ENCODE measurements around the gene SAMD4B.
A peak's percentile ranks its signal among the peaks of the same experiment; 100 is the strongest.
"Not testable (repeated sequence)": the region's sequence is repeated elsewhere in the genome, so short reads cannot be mapped to it uniquely, and the experiment has no call there.

The SAMD4B gene

DNA sequence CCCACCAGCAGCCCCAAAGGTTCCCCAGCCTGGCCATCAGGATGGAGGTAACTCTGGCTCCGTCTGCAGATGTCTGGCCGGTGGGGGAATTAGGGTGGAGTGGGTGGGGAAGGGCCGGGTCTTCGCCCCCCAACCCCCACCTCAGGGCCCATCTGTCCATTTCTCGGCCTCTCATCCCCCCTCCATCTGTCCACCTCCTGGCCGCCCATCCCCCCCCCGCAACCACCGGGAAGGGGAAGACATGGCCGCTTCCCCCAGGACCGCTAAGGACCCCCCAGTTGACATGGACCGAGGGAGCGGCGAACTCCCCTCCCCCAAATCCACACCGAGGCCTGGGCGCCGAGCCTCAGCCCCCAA, 22.4 kb upstream of the SAMD4B start:
- ATAC-seq (ENCODE audit: low read depth) (no peak), DNase-seq (ENCODE audit: low spot score in 2 of 2) (no peak)
- Mint-ChIP-seq H3K27me3 (peaks cover 16% of the 10 kb centered on the region), H3K4me3 (peak overlapping the region; percentile 68), H3K27ac (no peak overlapping the region), H3K4me1 (peaks cover 20% of the 10 kb centered on the region), H3K9me3 (no peaks in the 10 kb centered on the region), H3K36me3 (peaks cover 11% of the 10 kb centered on the region)

DNA sequence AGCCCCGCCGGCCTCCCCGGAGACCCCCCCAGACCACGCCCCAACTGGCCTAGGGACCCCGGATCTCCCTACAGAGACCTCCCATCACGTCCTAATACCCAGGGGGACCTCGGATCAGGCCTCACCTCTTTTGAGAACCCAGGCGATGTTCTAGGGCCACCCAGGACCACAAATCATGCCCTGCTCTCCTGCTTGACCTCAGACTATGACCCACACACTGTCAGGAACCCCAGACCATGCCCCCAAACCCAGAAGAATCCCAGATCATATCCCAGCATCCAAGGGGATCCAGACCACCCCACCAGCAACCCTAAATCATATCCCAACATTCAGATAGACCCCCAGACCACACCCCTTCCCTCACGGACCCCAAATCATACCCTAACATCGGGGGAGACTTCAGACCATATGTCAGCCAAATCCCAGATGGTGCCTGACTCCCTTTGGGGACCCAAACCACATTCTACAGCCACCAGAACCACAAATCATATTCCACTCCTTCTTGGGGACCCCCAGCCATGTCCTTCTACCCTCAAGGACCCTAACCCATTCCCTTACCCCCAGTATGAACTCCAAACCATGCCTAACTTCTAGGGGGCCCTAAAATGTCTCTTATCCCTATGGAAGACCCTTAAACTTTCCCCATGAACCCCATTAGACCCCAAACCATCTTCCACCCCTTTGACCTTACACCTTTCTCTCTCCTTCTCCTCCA, 20.9 kb upstream of the SAMD4B start:
- peaks cover 20% of the 10 kb centered on the region for H3K4me1 Mint-ChIP-seq

DNA sequence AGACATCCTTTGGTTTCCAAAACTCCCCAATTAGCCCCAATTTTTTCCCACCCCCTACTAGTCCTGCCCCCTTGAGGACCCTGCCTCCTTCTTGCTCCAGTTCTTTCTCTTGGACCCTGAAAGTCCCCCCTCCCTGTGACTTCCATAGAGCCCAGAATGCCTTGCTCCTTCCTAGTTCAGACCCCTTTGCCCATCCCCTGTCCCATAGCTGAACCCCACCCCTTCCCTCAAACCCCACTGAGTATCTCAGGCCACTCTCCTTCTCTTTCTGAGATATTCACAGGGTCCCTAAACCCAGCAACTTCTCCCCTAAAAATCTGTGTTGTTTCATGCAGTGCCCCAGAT, 20.4 kb upstream of the SAMD4B start:
- Mint-ChIP-seq H3K4me1 (peaks cover 20% of the 10 kb centered on the region), H3K9me3 (no peaks in the 10 kb centered on the region), H3K4me3 (peak overlapping the region; percentile 88), H3K27me3 (peaks cover 16% of the 10 kb centered on the region), H3K27ac (no peak overlapping the region), H3K36me3 (peaks cover 8% of the 10 kb centered on the region)
- no peak for DNase-seq (ENCODE audit: low spot score in 2 of 2)
- no peak for ATAC-seq (ENCODE audit: low read depth)

More for the DNA sequence above, 20.9 kb upstream of the SAMD4B start:
- H3K4me3 Mint-ChIP-seq, result peak overlapping the region; percentile 88
- peak; percentile 31 for ATAC-seq (ENCODE audit: low read depth)
- H3K27me3 Mint-ChIP-seq, result peaks cover 16% of the 10 kb centered on the region
- peaks cover 8% of the 10 kb centered on the region for H3K36me3 Mint-ChIP-seq
- peak overlapping the region; percentile 7 for H3K27ac Mint-ChIP-seq
- no peak for DNase-seq (ENCODE audit: low spot score in 2 of 2)
- no peaks in the 10 kb centered on the region for H3K9me3 Mint-ChIP-seq

DNA sequence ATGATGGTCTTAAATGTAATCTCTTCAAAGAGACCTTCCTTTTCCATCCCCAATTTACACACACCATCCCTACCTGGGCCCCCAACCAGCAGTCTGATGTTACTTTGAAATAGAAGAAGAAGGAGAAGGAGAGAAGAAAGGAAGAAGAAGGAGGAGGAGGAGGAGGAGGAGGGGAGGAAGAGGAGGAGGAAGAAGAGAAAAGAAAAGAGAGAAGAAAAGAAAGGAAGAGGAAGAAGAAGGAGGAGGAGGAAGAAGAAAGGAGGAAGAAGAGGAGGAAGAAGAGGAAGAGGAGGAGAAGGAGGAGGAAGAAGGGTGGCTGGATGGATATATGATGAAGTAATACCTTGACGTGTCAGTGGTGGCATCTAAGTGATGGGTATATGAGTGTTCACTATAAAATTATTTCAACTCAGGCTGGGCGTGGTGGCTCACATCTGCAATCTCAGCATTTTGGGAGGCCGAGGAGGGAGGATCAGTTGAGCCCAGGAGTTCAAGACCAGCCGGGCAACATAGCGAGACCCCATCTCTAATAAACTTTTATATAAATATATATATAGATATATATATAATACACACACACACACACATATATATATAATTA, 17.9 kb upstream of the SAMD4B start:
- DNase-seq (ENCODE audit: low spot score in 2 of 2) (no peak), ATAC-seq (ENCODE audit: low read depth) (no peak)
- no peaks in the 10 kb centered on the region for H3K9me3 Mint-ChIP-seq
- H3K27me3 Mint-ChIP-seq, result peaks cover 13% of the 10 kb centered on the region
- no peak overlapping the region for H3K4me3 Mint-ChIP-seq
- H3K36me3 Mint-ChIP-seq, result peaks cover 15% of the 10 kb centered on the region
- peaks cover 26% of the 10 kb centered on the region for H3K4me1 Mint-ChIP-seq
- no peak overlapping the region for H3K27ac Mint-ChIP-seq

DNA sequence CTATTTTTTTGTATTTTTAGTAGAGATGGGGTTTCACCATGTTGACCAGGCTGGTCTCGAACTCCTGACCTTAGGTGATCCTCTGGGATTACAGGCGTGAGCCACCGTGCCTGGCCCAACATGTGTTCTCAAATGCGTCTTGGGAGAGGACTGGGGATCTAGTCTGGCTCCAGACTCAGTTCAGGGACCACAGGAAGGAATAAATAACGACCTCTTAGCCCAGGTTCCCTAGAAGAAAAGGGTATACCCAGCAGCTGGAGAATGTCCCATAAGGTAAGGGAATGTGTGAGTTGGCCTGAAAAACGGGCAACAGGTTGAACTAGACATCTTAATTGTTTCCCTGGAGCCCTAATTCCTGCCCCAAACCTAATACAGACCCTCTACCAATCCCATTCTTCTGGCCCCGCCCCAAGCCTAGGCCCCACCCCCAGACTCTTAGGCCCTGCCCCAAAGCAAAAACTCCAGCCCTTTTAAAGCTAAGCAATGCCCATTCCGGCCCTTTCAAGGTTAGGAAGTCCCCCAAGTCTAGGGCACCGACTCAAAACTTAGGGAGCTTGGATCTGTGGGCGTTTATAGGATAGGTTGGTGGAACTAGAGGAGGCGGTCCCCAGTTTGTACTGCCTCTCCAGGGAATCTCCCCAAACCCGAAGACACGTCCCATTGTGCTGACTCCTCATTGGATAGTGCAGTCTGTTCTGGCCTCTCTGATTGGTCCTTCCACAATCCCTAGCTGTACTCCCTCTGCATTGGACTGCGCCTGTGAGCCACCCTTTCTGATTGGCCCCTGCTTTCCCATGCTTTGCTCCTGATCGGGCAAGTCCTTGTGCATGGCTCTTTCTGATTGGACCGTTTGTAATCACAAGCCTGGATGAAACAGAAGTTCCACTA, 16.2 kb upstream of the SAMD4B start:
- ATAC-seq (ENCODE audit: low read depth) (no peak), DNase-seq (ENCODE audit: low spot score in 2 of 2) (no peak)
- Mint-ChIP-seq H3K36me3 (peaks cover 16% of the 10 kb centered on the region), H3K4me1 (peaks cover 25% of the 10 kb centered on the region), H3K27ac (no peak overlapping the region), H3K4me3 (no peak overlapping the region), H3K9me3 (no peaks in the 10 kb centered on the region), H3K27me3 (peaks cover 8% of the 10 kb centered on the region)

DNA sequence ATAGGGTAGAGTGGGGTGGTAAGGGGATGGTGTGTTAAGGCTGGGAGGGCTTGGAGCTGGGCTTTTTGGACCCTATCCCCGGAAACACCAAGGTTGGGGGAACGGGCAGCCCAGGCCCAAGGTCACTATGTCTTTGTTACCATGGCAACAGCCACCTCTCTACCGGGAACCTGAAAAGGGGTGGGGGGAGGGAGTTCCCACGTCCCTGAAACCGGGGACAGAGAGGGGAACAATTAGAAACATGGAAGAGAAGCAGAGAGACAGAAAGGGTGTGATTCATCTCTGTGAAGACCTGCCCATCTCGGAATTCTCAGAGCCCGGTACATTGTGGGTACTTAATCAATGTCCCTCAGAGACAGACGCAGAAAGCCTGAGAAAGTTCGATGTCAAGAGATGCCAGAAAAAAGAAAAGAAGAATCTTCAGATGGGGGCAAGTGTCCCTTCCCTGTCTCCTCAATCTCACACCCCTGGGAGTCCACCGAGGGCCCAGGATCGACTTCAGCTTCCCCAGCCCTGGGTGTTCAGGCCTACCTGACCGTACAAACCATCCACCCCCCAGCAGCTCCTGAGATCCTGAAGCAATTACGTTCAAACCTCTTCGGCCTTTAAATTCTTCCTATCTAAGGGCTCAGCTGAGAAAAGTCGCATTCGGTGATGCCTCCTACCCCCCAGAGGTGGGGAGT, 14.7 kb upstream of the SAMD4B start:
- no peaks in the 10 kb centered on the region for H3K9me3 Mint-ChIP-seq
- peaks cover 18% of the 10 kb centered on the region for H3K4me1 Mint-ChIP-seq
- ATAC-seq (ENCODE audit: low read depth) (no peak), DNase-seq (ENCODE audit: low spot score in 2 of 2) (no peak)
- no peaks in the 10 kb centered on the region for H3K27me3 Mint-ChIP-seq
- no peak overlapping the region for H3K4me3 Mint-ChIP-seq
- no peak overlapping the region for H3K27ac Mint-ChIP-seq
- H3K36me3 Mint-ChIP-seq, result peaks cover 16% of the 10 kb centered on the region

DNA sequence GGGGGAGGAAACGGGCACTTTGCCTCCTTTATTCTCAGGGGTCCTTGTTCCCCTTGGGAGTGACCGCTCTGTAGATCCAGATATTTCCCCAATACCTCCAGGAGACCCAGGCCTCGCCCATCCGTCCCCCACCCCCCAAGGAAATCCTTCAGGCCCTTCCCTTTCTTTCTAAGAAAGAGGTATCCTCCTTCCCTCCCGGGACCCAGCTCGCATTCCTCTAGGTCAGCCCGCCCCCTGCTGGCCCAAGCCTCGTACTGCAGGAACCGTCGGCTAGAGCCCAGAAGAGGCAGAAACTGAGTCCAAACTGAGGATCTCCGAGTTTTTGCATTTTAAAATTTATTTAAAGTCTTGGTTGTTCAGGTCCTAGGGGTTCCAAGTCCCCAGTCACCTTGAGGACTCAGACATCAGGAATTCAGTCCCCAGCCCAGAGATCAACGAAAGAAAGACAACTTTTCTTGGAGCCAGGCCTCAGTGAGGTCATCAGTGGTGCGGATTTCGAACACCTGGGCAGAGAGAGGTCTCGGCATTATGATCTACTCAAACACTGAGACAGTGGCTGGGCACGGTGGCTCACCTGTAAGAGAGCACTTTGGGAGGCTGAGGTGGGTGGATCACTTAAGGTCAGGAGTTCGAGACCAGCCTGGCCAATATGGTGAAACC, 14.0 kb upstream of the SAMD4B start:
- peak; percentile 78 to 86 for DNase-seq (ENCODE audit: low spot score in 2 of 2)
- Mint-ChIP-seq H3K27me3 (no peaks in the 10 kb centered on the region), H3K4me1 (peaks cover 19% of the 10 kb centered on the region), H3K27ac (no peak overlapping the region), H3K4me3 (no peak overlapping the region), H3K36me3 (peaks cover 19% of the 10 kb centered on the region), H3K9me3 (no peaks in the 10 kb centered on the region)
- ATAC-seq (ENCODE audit: low read depth), result peak; percentile 61

DNA sequence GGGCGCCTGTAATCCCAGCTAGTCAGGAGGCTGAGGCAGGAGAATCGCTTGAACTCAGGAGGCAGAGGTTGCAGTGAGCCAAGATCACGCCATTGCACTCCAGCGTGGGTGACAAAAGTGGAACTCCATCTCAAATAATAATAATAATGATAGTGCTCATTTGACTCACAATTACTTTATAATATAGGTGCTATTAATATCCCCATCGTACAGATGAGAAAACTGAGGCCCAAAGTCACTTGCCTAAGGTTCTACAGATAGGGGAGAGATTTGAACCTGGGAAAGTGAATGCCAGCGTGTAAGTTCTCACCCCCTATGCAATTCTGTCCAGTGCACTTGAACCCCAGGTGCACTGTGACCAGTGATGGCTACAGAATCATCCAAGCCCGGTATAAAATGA, 12.3 kb upstream of the SAMD4B start:
- no peak overlapping the region for H3K4me3 Mint-ChIP-seq
- H3K4me1 Mint-ChIP-seq, result peaks cover 19% of the 10 kb centered on the region
- H3K27me3 Mint-ChIP-seq, result no peaks in the 10 kb centered on the region
- DNase-seq (ENCODE audit: low spot score in 2 of 2) (no peak), ATAC-seq (ENCODE audit: low read depth) (no peak)
- H3K27ac Mint-ChIP-seq, result no peak overlapping the region
- no peaks in the 10 kb centered on the region for H3K9me3 Mint-ChIP-seq
- H3K36me3 Mint-ChIP-seq, result peaks cover 15% of the 10 kb centered on the region

DNA sequence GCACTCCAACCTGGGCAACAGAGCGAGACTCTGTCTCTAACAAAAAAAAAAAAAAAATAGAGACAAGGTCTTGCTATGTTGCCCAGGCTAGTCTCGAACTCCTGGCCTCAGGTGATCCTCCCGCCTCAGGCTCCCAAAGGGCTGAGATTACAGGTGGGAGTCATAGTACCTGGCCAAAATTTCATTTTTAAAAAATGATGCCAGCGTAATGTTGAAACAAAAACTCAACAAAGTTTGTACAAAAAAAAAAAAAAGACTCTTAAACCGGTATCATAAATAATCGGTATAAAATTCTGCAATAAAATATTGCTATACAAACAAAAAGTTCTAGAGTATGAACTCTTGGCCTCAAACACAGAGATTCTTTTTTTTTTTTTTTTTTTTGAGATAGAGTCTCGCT, 9.9 kb upstream of the SAMD4B start:
- H3K36me3 Mint-ChIP-seq, result peaks cover 15% of the 10 kb centered on the region
- H3K4me1 Mint-ChIP-seq, result peaks cover 32% of the 10 kb centered on the region
- DNase-seq (ENCODE audit: low spot score in 2 of 2), result no peak
- ATAC-seq (ENCODE audit: low read depth), result no peak
- H3K27ac Mint-ChIP-seq, result no peak overlapping the region
- no peaks in the 10 kb centered on the region for H3K27me3 Mint-ChIP-seq
- no peak overlapping the region for H3K4me3 Mint-ChIP-seq
- no peaks in the 10 kb centered on the region for H3K9me3 Mint-ChIP-seq

DNA sequence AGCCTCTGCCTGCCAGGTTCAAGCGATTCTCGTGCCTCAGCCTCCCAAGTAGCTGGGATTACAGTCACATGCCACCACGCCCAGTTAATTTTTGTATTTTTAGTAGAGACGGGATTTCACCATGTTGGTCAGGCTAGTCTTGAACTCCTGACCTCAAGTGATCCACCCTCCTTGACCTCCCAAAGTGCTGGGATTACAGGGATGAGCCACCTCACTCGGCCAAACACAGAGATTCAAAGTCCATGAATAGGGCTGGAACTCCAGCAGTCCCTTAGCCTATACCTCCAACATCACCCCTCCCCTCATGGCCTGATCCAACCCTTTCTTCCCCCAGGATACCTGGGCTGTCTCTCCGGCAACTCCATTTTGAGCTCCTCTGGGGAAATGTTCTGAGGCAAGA, 9.5 kb upstream of the SAMD4B start:
- H3K27me3 Mint-ChIP-seq; H3K9me3 Mint-ChIP-seq; DNase-seq (ENCODE audit: low spot score in 2 of 2); ATAC-seq (ENCODE audit: low read depth): not testable (repeated sequence)
- Mint-ChIP-seq H3K36me3 (peaks cover 15% of the 10 kb centered on the region), H3K27ac (peak overlapping the region; percentile 53), H3K4me3 (peak overlapping the region; percentile 1), H3K4me1 (peaks cover 36% of the 10 kb centered on the region)

DNA sequence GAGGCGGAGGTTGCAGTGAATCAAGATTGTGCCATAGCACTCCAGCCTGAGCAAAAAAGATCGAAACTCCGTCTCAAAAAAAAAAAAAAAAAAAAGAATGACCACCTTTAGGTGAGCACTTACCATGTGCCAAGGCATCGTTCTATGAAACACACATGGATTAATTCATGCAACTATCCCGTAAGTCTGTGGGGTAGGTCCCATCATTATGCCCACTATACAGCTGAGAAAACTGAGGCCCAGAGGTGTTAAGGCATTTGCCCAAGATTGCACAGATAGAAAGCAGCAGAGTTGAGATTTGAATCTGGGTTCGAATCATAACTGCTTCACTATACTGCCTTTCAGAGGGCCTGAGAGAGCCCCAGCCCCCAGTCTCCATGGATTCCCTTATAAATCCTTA, 8.7 kb upstream of the SAMD4B start:
- H3K36me3 Mint-ChIP-seq, result peaks cover 12% of the 10 kb centered on the region
- H3K4me1 Mint-ChIP-seq, result peaks cover 38% of the 10 kb centered on the region
- no peak overlapping the region for H3K27ac Mint-ChIP-seq
- no peaks in the 10 kb centered on the region for H3K27me3 Mint-ChIP-seq
- no peak overlapping the region for H3K4me3 Mint-ChIP-seq
- DNase-seq (ENCODE audit: low spot score in 2 of 2) (no peak), ATAC-seq (ENCODE audit: low read depth) (no peak)
- H3K9me3 Mint-ChIP-seq, result no peaks in the 10 kb centered on the region

DNA sequence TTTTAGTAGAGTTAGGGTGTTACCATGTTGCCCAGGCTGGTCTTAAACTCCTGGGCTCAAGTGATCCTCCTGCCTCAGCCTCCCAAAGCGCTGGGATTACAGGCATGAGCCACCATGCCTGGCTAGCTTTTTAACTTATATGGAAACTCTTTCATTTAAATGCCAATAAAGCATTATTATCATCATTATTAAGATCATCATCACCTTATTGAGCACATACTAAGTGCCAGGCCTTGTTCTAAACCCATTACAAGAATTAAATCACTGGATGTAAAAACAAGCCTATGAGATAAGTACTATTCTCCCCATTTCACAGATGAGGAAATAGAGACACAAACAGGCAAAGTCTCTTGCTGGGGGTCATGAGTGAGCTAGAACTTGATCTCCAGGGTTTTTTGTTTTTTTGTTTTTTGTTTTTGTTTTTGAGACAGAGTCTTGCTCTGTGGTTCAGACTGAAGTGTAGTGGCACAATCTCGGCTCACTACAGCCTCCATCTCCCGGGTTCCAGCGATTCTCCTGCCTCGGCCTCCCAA, 7.7 kb upstream of the SAMD4B start:
- H3K4me3 Mint-ChIP-seq, result peak overlapping the region; percentile 96
- ATAC-seq (ENCODE audit: low read depth), result no peak

DNA sequence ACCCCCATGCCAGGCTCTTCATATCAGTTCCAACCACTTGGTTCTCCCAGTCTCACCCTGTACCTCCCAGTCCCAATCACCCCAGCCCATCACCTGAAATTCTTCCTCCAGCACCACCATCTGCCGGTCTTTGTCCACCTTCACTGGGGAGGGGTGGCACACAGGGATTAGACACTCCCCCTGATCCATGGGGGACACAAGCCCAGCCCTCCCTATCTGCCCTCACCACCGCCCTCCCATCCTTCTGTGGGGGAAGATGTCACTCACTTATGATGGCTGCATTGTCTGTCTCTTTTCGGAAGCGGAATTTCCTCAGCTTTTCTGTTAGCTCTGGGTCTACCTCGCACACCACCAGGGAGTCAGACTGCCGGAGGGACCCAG, 7.1 kb upstream of the SAMD4B start:
- Mint-ChIP-seq H3K9me3 (no peaks in the 10 kb centered on the region), H3K4me1 (peaks cover 37% of the 10 kb centered on the region), H3K27me3 (no peaks in the 10 kb centered on the region), H3K36me3 (peaks cover 6% of the 10 kb centered on the region), H3K4me3 (peak overlapping the region; percentile 96), H3K27ac (peak overlapping the region; percentile 89)
- no peak for DNase-seq (ENCODE audit: low spot score in 2 of 2)
- peak; percentile 34 for ATAC-seq (ENCODE audit: low read depth)

More for the DNA sequence above, 7.7 kb upstream of the SAMD4B start:
- Mint-ChIP-seq H3K27ac (no peak overlapping the region), H3K36me3 (peaks cover 6% of the 10 kb centered on the region), H3K4me1 (peaks cover 32% of the 10 kb centered on the region), H3K9me3 (no peaks in the 10 kb centered on the region), H3K27me3 (no peaks in the 10 kb centered on the region)
- no peak for DNase-seq (ENCODE audit: low spot score in 2 of 2)

Data from memory B cell (primary cell).